ENCODE measurements around the gene MAP3K6. TPM values are rescaled to one million over a fixed set of nuclear protein-coding genes. Genes with fewer than 3 reads are reported as not detected.
A peak's percentile ranks its signal among the peaks of the same experiment; 100 is the strongest.

The MAP3K6 gene
- polyA plus RNA-seq, 2 of the 4 experiments (the other 2 are of a cell fraction) = 3.6 to 8.5 TPM

- no peak for TF ChIP-seq ATOH8 (CRISPR knock-in tag; IDR thresholded peaks at IDR 0.05; ENCODE audit: low read depth)
Measured at GRCh38 chr1:27397110-27397509, 30.3 kb upstream of the MAP3K6 start (continued).

- Histone ChIP-seq H3K9me3 (no peaks in the 10 kb centered on the region), H3K4me2 (no peak overlapping the region), H3K27ac (peak overlapping the region in 1 of 2 experiments; percentile 52; a peak in 2 of 6 replicates), H3K4me1 (peaks cover 27% of the 10 kb centered on the region), H3K4me3 (no peak overlapping the region)
- DNase-seq (ENCODE audit: low read depth in 1 of 2, low spot score in 1 of 2) (peak; percentile 55), FAIRE-seq (no peak), ATAC-seq (peak; percentile 44 to 63; a peak in 4 of 6 replicates)
- ChIA-PET CTCF (interaction anchor here (0.6 to 9.6 kb wide), 30 partner anchors 10 to 448 kb away, joined by 3 to 158 read pairs (median 5); partner anchors contain the start of gene MAP3K6), POLR2A (interaction anchor here (1.8 kb wide), 1 partner anchor 30 kb away, joined by 13 read pairs; the partner anchor contains the start of gene MAP3K6)
- WGBS (ENCODE audit: missing lambda C conversion rate) = under 1% methylated on average over 9 of the region's 10 CpGs
- TF ChIP-seq, protein P1, sequence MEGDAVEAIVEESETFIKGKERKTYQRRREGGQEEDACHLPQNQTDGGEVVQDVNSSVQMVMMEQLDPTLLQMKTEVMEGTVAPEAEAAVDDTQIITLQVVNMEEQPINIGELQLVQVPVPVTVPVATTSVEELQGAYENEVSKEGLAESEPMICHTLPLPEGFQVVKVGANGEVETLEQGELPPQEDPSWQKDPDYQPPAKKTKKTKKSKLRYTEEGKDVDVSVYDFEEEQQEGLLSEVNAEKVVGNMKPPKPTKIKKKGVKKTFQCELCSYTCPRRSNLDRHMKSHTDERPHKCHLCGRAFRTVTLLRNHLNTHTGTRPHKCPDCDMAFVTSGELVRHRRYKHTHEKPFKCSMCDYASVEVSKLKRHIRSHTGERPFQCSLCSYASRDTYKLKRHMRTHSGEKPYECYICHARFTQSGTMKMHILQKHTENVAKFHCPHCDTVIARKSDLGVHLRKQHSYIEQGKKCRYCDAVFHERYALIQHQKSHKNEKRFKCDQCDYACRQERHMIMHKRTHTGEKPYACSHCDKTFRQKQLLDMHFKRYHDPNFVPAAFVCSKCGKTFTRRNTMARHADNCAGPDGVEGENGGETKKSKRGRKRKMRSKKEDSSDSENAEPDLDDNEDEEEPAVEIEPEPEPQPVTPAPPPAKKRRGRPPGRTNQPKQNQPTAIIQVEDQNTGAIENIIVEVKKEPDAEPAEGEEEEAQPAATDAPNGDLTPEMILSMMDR (IDR thresholded peaks at IDR 0.05) = peak; percentile 77
- TF ChIP-seq RAD21 (conservative IDR thresholded peaks at IDR 0.05 in 1 of 2, IDR thresholded peaks at IDR 0.05 in 1 of 2) (peak; percentile 76 to 77), CHD4 (IDR thresholded peaks at IDR 0.05; ENCODE audit: borderline replicate concordance) (no peak), SMC3 (IDR thresholded peaks at IDR 0.05) (peak; percentile 71)
Measured at GRCh38 chr1:27395441-27396195, 28.9 kb upstream of the MAP3K6 start.

GRCh38 chr1:27394925-27395324 is 28.2 kb upstream of the MAP3K6 start:
- ATAC-seq = no peak
- POLR2A ChIA-PET = interaction anchor here (1.8 kb wide), 1 partner anchor 29 kb away, joined by 13 read pairs; the partner anchor contains the start of gene MAP3K6
- no peak overlapping the region for H3K27ac ChIP-seq
- DNase-seq (ENCODE audit: low read depth in 1 of 2, low spot score in 1 of 2) = no peak
- CTCF ChIA-PET = interaction anchor here (0.7 to 9.6 kb wide), 28 partner anchors 11 to 349 kb away, joined by 3 to 158 read pairs (median 4); partner anchors contain the start of gene MAP3K6
- no peak overlapping the region for H3K4me2 ChIP-seq
- no peaks in the 10 kb centered on the region for H3K9me3 ChIP-seq
- H3K4me3 ChIP-seq = no peak overlapping the region
- TF ChIP-seq BCL3 (IDR thresholded peaks at IDR 0.05) = no peak
- no peak for TF ChIP-seq HOXB5 (CRISPR knock-in tag; IDR thresholded peaks at IDR 0.05)
- no peak for TF ChIP-seq FOXS1 (CRISPR knock-in tag; IDR thresholded peaks at IDR 0.05)
- TF ChIP-seq POLR2A (IDR thresholded peaks at IDR 0.05; ENCODE audit: low read length) = no peak
- TF ChIP-seq TP53 (CRISPR knock-in tag; IDR thresholded peaks at IDR 0.05) = no peak
- no peak for TF ChIP-seq HDAC2 (IDR thresholded peaks at IDR 0.05)
- TF ChIP-seq ELK1 (IDR thresholded peaks at IDR 0.05; ENCODE audit: low read depth, low read length) = no peak
- TF ChIP-seq RCOR1 (IDR thresholded peaks at IDR 0.05; ENCODE audit: low read depth, low read length) = no peak
- no peak for TF ChIP-seq PHF8 (IDR thresholded peaks at IDR 0.05; ENCODE audit: borderline replicate concordance, low read depth)
- TF ChIP-seq PBX3 (IDR thresholded peaks at IDR 0.05) = no peak
- TF ChIP-seq CBX8 (IDR thresholded peaks at IDR 0.05) = no peak
- no peak for TF ChIP-seq HEYL (CRISPR knock-in tag; IDR thresholded peaks at IDR 0.05)
- TF ChIP-seq, protein P2, sequence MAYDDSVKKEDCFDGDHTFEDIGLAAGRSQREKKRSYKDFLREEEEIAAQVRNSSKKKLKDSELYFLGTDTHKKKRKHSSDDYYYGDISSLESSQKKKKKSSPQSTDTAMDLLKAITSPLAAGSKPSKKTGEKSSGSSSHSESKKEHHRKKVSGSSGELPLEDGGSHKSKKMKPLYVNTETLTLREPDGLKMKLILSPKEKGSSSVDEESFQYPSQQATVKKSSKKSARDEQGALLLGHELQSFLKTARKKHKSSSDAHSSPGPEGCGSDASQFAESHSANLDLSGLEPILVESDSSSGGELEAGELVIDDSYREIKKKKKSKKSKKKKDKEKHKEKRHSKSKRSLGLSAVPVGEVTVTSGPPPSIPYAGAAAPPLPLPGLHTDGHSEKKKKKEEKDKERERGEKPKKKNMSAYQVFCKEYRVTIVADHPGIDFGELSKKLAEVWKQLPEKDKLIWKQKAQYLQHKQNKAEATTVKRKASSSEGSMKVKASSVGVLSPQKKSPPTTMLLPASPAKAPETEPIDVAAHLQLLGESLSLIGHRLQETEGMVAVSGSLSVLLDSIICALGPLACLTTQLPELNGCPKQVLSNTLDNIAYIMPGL (CRISPR knock-in tag; IDR thresholded peaks at IDR 0.05; ENCODE audit: borderline replicate concordance) = no peak
- TF ChIP-seq KDM5A (IDR thresholded peaks at IDR 0.05) = no peak
- TF ChIP-seq HOXA7 (CRISPR knock-in tag; IDR thresholded peaks at IDR 0.05) = no peak
- no peak for TF ChIP-seq ZSCAN20 (CRISPR knock-in tag; IDR thresholded peaks at IDR 0.05)
- TF ChIP-seq GATA3 (IDR thresholded peaks at IDR 0.05; ENCODE audit: borderline replicate concordance) = no peak
- no peak for TF ChIP-seq RFX5 (IDR thresholded peaks at IDR 0.05)
- TF ChIP-seq MYC (IDR thresholded peaks at IDR 0.05; ENCODE audit: borderline replicate concordance, low read length) = no peak
- peaks cover 27% of the 10 kb centered on the region for H3K4me1 ChIP-seq
- no peak for FAIRE-seq
- WGBS (ENCODE audit: missing lambda C conversion rate) = 91% methylated on average over 1 of the region's 1 CpG
